ENCODE data around the gene L3MBTL4.

DNA sequence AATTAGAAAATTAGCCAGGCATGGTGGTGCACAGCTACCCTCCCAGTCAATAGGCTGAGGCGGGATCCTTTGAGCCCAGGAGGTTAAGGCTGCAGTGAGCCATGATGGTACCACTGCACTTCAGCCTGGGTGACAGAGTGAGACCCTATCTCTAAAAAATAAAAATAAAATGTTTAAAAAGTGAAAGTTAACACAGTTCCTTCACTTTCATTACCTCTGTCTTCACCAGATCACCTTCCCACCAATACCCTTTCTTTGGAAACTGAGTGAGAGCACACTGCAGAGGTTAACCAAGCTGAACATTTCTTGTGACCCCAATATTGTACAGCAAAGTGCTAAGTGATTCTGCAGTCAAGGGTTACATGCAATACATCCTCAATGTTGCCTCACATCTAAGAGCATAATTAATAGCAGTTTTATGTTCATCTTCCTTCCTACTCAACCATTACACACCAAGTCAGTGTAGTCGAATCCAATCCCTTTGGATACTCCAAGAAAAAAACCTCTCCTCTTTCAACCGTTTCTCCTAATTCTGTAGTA, 1.7 kb downstream of the L3MBTL4 start:
- TF ChIP-seq, protein P1, sequence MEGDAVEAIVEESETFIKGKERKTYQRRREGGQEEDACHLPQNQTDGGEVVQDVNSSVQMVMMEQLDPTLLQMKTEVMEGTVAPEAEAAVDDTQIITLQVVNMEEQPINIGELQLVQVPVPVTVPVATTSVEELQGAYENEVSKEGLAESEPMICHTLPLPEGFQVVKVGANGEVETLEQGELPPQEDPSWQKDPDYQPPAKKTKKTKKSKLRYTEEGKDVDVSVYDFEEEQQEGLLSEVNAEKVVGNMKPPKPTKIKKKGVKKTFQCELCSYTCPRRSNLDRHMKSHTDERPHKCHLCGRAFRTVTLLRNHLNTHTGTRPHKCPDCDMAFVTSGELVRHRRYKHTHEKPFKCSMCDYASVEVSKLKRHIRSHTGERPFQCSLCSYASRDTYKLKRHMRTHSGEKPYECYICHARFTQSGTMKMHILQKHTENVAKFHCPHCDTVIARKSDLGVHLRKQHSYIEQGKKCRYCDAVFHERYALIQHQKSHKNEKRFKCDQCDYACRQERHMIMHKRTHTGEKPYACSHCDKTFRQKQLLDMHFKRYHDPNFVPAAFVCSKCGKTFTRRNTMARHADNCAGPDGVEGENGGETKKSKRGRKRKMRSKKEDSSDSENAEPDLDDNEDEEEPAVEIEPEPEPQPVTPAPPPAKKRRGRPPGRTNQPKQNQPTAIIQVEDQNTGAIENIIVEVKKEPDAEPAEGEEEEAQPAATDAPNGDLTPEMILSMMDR (IDR thresholded peaks at IDR 0.05) = no peak
- no peak for TF ChIP-seq EZH2 (IDR thresholded peaks at IDR 0.05)
- TF ChIP-seq EZH2phosphoT487 (IDR thresholded peaks at IDR 0.05) = no peak

Data from neural progenitor cell (in vitro differentiated cells).